ENCODE data around the gene PLCL2.

PLCL2 gene

GRCh38 chr3:16912400-16913263 is 27.9 kb downstream of the PLCL2 start:
- no peak for DNase-seq (ENCODE audit: extremely low read depth in 1 of 2, low read depth in 1 of 2)

GRCh38 chr3:16913264-16913580 is 28.5 kb downstream of the PLCL2 start:
- DNase-seq (ENCODE audit: extremely low read depth in 1 of 2, low read depth in 1 of 2), result no peak

- no peak for DNase-seq (ENCODE audit: extremely low read depth in 1 of 2, low read depth in 1 of 2)
These were observed 32.1 kb downstream of the PLCL2 start for GRCh38 chr3:16916840-16917239.

GRCh38 chr3:16917256-16917935 is 32.6 kb downstream of the PLCL2 start:
- no peak for DNase-seq (ENCODE audit: extremely low read depth in 1 of 2, low read depth in 1 of 2)

GRCh38 chr3:16917980-16918682 is 33.4 kb downstream of the PLCL2 start:
- DNase-seq (ENCODE audit: extremely low read depth in 1 of 2, low read depth in 1 of 2), result no peak

- no peak for DNase-seq (ENCODE audit: extremely low read depth in 1 of 2, low read depth in 1 of 2)
These were observed 33.9 kb downstream of the PLCL2 start for GRCh38 chr3:16918683-16919025.

- DNase-seq (ENCODE audit: extremely low read depth in 1 of 2, low read depth in 1 of 2), result no peak
These were observed 38.4 kb downstream of the PLCL2 start for GRCh38 chr3:16923112-16923511.

GRCh38 chr3:16927485-16927884 is 42.7 kb downstream of the PLCL2 start:
- no peak for DNase-seq (ENCODE audit: extremely low read depth in 1 of 2, low read depth in 1 of 2)

- no peak for DNase-seq (ENCODE audit: extremely low read depth in 1 of 2, low read depth in 1 of 2)
These were observed 43.8 kb downstream of the PLCL2 start for GRCh38 chr3:16928386-16929132.

- no peak for DNase-seq (ENCODE audit: extremely low read depth in 1 of 2, low read depth in 1 of 2)
These were observed 44.6 kb downstream of the PLCL2 start for GRCh38 chr3:16929311-16929710.

GRCh38 chr3:16932877-16933276 is 48.1 kb downstream of the PLCL2 start:
- DNase-seq (ENCODE audit: extremely low read depth in 1 of 2, low read depth in 1 of 2), result no peak

- no peak for DNase-seq (ENCODE audit: extremely low read depth in 1 of 2, low read depth in 1 of 2)
These were observed 51.0 kb downstream of the PLCL2 start for GRCh38 chr3:16935781-16936180.

- DNase-seq (ENCODE audit: extremely low read depth in 1 of 2, low read depth in 1 of 2), result no peak
These were observed 51.5 kb downstream of the PLCL2 start for GRCh38 chr3:16936233-16936632.

- no peak for DNase-seq (ENCODE audit: extremely low read depth in 1 of 2, low read depth in 1 of 2)
These were observed 52.0 kb downstream of the PLCL2 start for GRCh38 chr3:16936676-16937230.

- no peak for DNase-seq (ENCODE audit: extremely low read depth in 1 of 2, low read depth in 1 of 2)
These were observed 52.6 kb downstream of the PLCL2 start for GRCh38 chr3:16937326-16937845.

GRCh38 chr3:16940769-16941700 is 56.3 kb downstream of the PLCL2 start:
- DNase-seq (ENCODE audit: extremely low read depth in 1 of 2, low read depth in 1 of 2), result no peak

GRCh38 chr3:16942955-16943354 is 58.2 kb downstream of the PLCL2 start:
- DNase-seq (ENCODE audit: extremely low read depth in 1 of 2, low read depth in 1 of 2), result no peak

GRCh38 chr3:16943857-16944256 is 59.1 kb downstream of the PLCL2 start:
- no peak for DNase-seq (ENCODE audit: extremely low read depth in 1 of 2, low read depth in 1 of 2)

GRCh38 chr3:16944356-16944755 is 59.6 kb downstream of the PLCL2 start:
- DNase-seq (ENCODE audit: extremely low read depth in 1 of 2, low read depth in 1 of 2), result no peak

- no peak for DNase-seq (ENCODE audit: extremely low read depth in 1 of 2, low read depth in 1 of 2)
These were observed 60.6 kb downstream of the PLCL2 start for GRCh38 chr3:16945330-16945729.

Measured in activated CD8-positive, alpha-beta memory T cell treated with anti-CD3 and anti-CD28 coated beads for 1 hour (primary cell).